HEK293 (cell line): ENCODE measurements around the gene KLK13.
A peak's percentile ranks its signal among the peaks of the same experiment; 100 is the strongest.

Source experiments
- CTCF ChIA-PET: fragments of 350-600 bp; formaldehyde crosslinking; extraction: SDS; loops from one replicate; lab custom pipeline; 2021; ENCODE audit warnings: antibody characterized with exemption; lab: Yijun Ruan, JAX
- POLR2A ChIA-PET: fragments of 300-600 bp; formaldehyde crosslinking; extraction: SDS; loops from one replicate; lab custom pipeline; 2020; ENCODE audit warnings: antibody characterized with exemption, inconsistent platforms; lab: Yijun Ruan, JAX
- H3K27ac ChIP-seq: fragments of 200-500 bp; sonication (Bioruptor generic); 2 replicates; pipeline ENCODE4 v1.5.1; 2014; ENCODE audit warnings: low read depth, low read length, control low read depth, inconsistent platforms; ENCODE audit errors: extremely low read depth
- H3K36me3 ChIP-seq, 2 experiments: fragments of 200-500 bp in 1 of 2; sonication (Bioruptor generic) in 1 of 2; 1 replicate in 1 of 2; 2 replicates in 1 of 2; pipeline ENCODE4 v1.5.1; 2014 to 2017; ENCODE audit warnings: inconsistent platforms in 2 of 2, low read length in 2 of 2; ENCODE audit not compliant: control insufficient read depth in 2 of 2, insufficient read depth in 1 of 2
- H3K4me1 ChIP-seq: fragments of 200-500 bp; sonication (Bioruptor generic); 2 replicates; pipeline ENCODE4 v1.5.1; 2014; ENCODE audit warnings: mild to moderate bottlenecking, low read length, inconsistent platforms; ENCODE audit not compliant: control insufficient read depth, insufficient read depth
- H3K4me3 ChIP-seq: 2 replicates; pipeline ENCODE4 v1.5.1; 2011; ENCODE audit warnings: low read depth, mild to moderate bottlenecking, control low read depth, low read length, moderate library complexity
- H3K9me3 ChIP-seq: fragments of 200-500 bp; sonication (Bioruptor generic); 2 replicates; pipeline ENCODE4 v1.5.1; 2014; ENCODE audit warnings: low read depth, low read length, inconsistent platforms; ENCODE audit not compliant: control insufficient read depth, insufficient read depth
- GLI2 ChIP-seq: fragments of 450-650 bp; formaldehyde crosslinking; IDR thresholded peaks from 2 replicates; pipeline ENCODE4; 2017; ENCODE audit warnings: missing biosample characterization, missing genetic modification characterization, low read depth, borderline replicate concordance
- GLIS1 ChIP-seq: fragments of 450-650 bp; formaldehyde crosslinking; IDR thresholded peaks from 2 replicates; pipeline ENCODE4 v1.5.1; 2016; ENCODE audit warnings: missing biosample characterization, missing genetic modification characterization
- HOXC10 ChIP-seq: sonication (generic); formaldehyde crosslinking; IDR thresholded peaks from 2 replicates; pipeline ENCODE4 v1.8.1; 2023; ENCODE audit warnings: mild to moderate bottlenecking, missing genetic modification reagents
- KLF7 ChIP-seq: fragments of 450-650 bp; formaldehyde crosslinking; IDR thresholded peaks from 2 replicates; pipeline ENCODE4 v1.5.1; 2016; ENCODE audit warnings: missing biosample characterization, missing genetic modification characterization, borderline replicate concordance
- MEIS1 ChIP-seq: sonication (generic); formaldehyde crosslinking; IDR thresholded peaks from 2 replicates; pipeline ENCODE4 v1.8.1; 2022; ENCODE audit warnings: missing genetic modification reagents, mild to moderate bottlenecking, borderline replicate concordance
- RBAK ChIP-seq: fragments of 450-650 bp; formaldehyde crosslinking; IDR thresholded peaks from 2 replicates; pipeline ENCODE4 v1.5.1; 2016; ENCODE audit warnings: missing biosample characterization, missing genetic modification characterization
- SCRT2 ChIP-seq: fragments of 450-650 bp; formaldehyde crosslinking; IDR thresholded peaks from 2 replicates; pipeline ENCODE4 v1.5.1; 2016; ENCODE audit warnings: missing biosample characterization, missing genetic modification characterization
- SP3 ChIP-seq: fragments of 450-650 bp; formaldehyde crosslinking; IDR thresholded peaks from 2 replicates; pipeline ENCODE4 v1.5.1; 2016; ENCODE audit warnings: missing biosample characterization, missing genetic modification characterization
- ZBTB1 ChIP-seq: fragments of 450-650 bp; formaldehyde crosslinking; IDR thresholded peaks from 2 replicates; pipeline ENCODE4 v1.5.1; 2016; ENCODE audit warnings: missing biosample characterization, missing genetic modification characterization
- ZFHX2 ChIP-seq: fragments of 450-650 bp; formaldehyde crosslinking; conservative IDR thresholded peaks from 2 replicates; pipeline ENCODE4 v1.5.1; 2016; ENCODE audit warnings: missing biosample characterization, missing genetic modification characterization
- ZFP37 ChIP-seq: fragments of 450-650 bp; formaldehyde crosslinking; IDR thresholded peaks from 2 replicates; pipeline ENCODE4 v1.5.1; 2016; ENCODE audit warnings: missing biosample characterization, missing genetic modification characterization
- ZNF121 ChIP-seq: fragments of 450-650 bp; formaldehyde crosslinking; IDR thresholded peaks from 2 replicates; pipeline ENCODE4 v1.5.1; 2016; ENCODE audit warnings: missing biosample characterization, missing genetic modification characterization
- ZNF132 ChIP-seq: fragments of 450-650 bp; formaldehyde crosslinking; IDR thresholded peaks from 2 replicates; pipeline ENCODE4 v1.5.1; 2017; ENCODE audit warnings: missing biosample characterization, missing genetic modification characterization, borderline replicate concordance
- ZNF133 ChIP-seq: fragments of 450-650 bp; formaldehyde crosslinking; IDR thresholded peaks from 2 replicates; pipeline ENCODE4 v1.5.1; 2016; ENCODE audit warnings: missing biosample characterization, missing genetic modification characterization
- ZNF146 ChIP-seq: fragments of 450-650 bp; formaldehyde crosslinking; IDR thresholded peaks from 2 replicates; pipeline ENCODE4 v1.5.1; 2016; ENCODE audit warnings: missing biosample characterization, missing genetic modification characterization
- ZNF266 ChIP-seq: fragments of 450-650 bp; formaldehyde crosslinking; IDR thresholded peaks from 2 replicates; pipeline ENCODE4 v1.5.1; 2016; ENCODE audit warnings: missing biosample characterization, missing genetic modification characterization, low read depth
- ZNF311 ChIP-seq: fragments of 450-650 bp; formaldehyde crosslinking; IDR thresholded peaks from 2 replicates; pipeline ENCODE4 v1.5.1; 2017; ENCODE audit warnings: missing biosample characterization, missing genetic modification characterization, borderline replicate concordance
- ZNF596 ChIP-seq: fragments of 450-650 bp; IDR thresholded peaks from 2 replicates; pipeline ENCODE4 v1.5.0; 2018; ENCODE audit warnings: missing biosample characterization, mild to moderate bottlenecking, missing genetic modification characterization, moderate library complexity
- ZNF610 ChIP-seq: fragments of 450-650 bp; formaldehyde crosslinking; IDR thresholded peaks from 2 replicates; pipeline ENCODE4 v1.5.1; 2016; ENCODE audit warnings: missing biosample characterization, missing genetic modification characterization, borderline replicate concordance
- ZNF629 ChIP-seq: fragments of 450-650 bp; formaldehyde crosslinking; IDR thresholded peaks from 2 replicates; pipeline ENCODE4 v1.5.1; 2017; ENCODE audit warnings: missing biosample characterization, missing genetic modification characterization
- ZNF701 ChIP-seq: fragments of 450-650 bp; formaldehyde crosslinking; IDR thresholded peaks from 2 replicates; pipeline ENCODE4 v1.5.1; 2016; ENCODE audit warnings: missing biosample characterization, missing genetic modification characterization
- ZSCAN16 ChIP-seq: fragments of 450-650 bp; formaldehyde crosslinking; IDR thresholded peaks from 2 replicates; pipeline ENCODE4 v1.5.1; 2016; ENCODE audit warnings: missing biosample characterization, missing genetic modification characterization
- ZXDB ChIP-seq: fragments of 450-650 bp; formaldehyde crosslinking; IDR thresholded peaks from 2 replicates; pipeline ENCODE4 v1.5.1; 2016; ENCODE audit warnings: missing biosample characterization, missing genetic modification characterization
- TF ChIP-seq, protein P1 (sequence below): fragments of 450-650 bp; IDR thresholded peaks from 2 replicates; pipeline ENCODE4 v1.5.1; 2018; ENCODE audit warnings: missing biosample characterization, missing genetic modification characterization
- TF ChIP-seq, protein P2 (sequence below): fragments of 450-650 bp; formaldehyde crosslinking; IDR thresholded peaks from 2 replicates; pipeline ENCODE4 v1.5.1; 2016; ENCODE audit warnings: missing biosample characterization, missing genetic modification characterization
- TF ChIP-seq, protein P3 (sequence below): sonication (generic); formaldehyde crosslinking; IDR thresholded peaks from 2 replicates; pipeline ENCODE4 v1.8.1; 2022; ENCODE audit warnings: mild to moderate bottlenecking, moderate library complexity, missing genetic modification reagents
- TF ChIP-seq, protein P4 (sequence below): fragments of 450-650 bp; formaldehyde crosslinking; IDR thresholded peaks from 2 replicates; pipeline ENCODE4 v1.5.1; 2016; ENCODE audit warnings: missing biosample characterization, missing genetic modification characterization

KLK13 gene

DNA sequence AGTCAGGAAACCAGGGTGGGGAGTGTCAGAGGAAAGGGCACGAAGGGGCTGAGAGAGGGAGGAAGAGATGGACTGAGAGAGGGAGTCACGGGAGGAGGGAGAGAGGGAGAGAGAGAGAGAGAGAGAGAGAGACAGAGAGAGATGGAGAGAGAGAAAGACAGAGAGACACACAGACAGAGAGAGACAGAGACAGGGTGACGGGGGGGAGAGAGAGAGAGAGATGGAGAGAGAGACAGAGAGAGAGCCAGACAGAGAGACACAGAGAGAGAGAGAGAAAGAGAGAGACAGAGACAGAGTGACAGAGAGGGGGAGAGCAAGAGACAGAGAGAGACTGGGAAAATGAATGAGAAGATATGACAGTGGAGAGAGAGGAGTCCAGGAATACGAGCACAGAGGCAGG is 18.3 kb upstream of the KLK13 start:
- CTCF ChIA-PET = no interaction called here
- Histone ChIP-seq H3K4me3 (no peak overlapping the region), H3K27ac (no peak overlapping the region), H3K36me3 (no peaks in the 10 kb centered on the region), H3K4me1 (no peaks in the 10 kb centered on the region), H3K9me3 (no peaks in the 10 kb centered on the region)
- POLR2A ChIA-PET = no interaction called here
- 0 out of 2 replicates have a peak, but pooled peaks have one; percentile 35 for TF ChIP-seq ZNF266 (tag by site-specific recombination)
- TF ChIP-seq, protein P1, sequence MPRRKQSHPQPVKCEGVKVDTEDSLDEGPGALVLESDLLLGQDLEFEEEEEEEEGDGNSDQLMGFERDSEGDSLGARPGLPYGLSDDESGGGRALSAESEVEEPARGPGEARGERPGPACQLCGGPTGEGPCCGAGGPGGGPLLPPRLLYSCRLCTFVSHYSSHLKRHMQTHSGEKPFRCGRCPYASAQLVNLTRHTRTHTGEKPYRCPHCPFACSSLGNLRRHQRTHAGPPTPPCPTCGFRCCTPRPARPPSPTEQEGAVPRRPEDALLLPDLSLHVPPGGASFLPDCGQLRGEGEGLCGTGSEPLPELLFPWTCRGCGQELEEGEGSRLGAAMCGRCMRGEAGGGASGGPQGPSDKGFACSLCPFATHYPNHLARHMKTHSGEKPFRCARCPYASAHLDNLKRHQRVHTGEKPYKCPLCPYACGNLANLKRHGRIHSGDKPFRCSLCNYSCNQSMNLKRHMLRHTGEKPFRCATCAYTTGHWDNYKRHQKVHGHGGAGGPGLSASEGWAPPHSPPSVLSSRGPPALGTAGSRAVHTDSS (tag by site-specific recombination) = no peak
- no peak for TF ChIP-seq RBAK (tag by site-specific recombination)
- no peak for TF ChIP-seq GLI2 (tag by site-specific recombination)
- peak; percentile 97 for TF ChIP-seq ZNF596 (tag by site-specific recombination)
- TF ChIP-seq, protein P2, sequence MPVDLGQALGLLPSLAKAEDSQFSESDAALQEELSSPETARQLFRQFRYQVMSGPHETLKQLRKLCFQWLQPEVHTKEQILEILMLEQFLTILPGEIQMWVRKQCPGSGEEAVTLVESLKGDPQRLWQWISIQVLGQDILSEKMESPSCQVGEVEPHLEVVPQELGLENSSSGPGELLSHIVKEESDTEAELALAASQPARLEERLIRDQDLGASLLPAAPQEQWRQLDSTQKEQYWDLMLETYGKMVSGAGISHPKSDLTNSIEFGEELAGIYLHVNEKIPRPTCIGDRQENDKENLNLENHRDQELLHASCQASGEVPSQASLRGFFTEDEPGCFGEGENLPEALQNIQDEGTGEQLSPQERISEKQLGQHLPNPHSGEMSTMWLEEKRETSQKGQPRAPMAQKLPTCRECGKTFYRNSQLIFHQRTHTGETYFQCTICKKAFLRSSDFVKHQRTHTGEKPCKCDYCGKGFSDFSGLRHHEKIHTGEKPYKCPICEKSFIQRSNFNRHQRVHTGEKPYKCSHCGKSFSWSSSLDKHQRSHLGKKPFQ (tag by site-specific recombination) = no peak
- TF ChIP-seq ZNF311 (tag by site-specific recombination) = no peak
- no peak for TF ChIP-seq ZNF132 (tag by site-specific recombination)
- TF ChIP-seq, all 188 proteins: peak for 2

DNA sequence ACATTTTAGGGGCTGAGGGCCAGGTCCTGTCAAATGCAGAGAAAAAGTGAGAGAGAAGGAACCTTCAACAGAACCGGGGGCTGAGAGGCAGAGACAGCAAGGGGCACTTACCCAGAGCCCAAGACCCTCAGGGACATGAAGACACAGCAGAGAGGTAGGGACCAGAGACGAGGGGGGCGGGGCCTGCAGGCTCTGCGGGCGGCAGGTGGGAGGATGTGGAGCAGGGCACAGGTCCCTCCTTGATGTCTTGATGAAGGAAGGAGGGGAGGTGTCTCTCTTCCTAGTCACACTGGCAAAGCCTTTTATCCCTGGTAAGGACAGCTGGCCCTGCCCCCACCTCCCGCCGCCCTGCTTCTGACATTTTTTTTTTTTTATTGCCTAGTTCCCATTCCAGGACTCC is 17.7 kb upstream of the KLK13 start, which contains the start of gene KLK14:
KLK14 (minus strand) TSS at position 277 of the 400 bp plus-strand sequence; CDS start at position 4, 273 bp downstream.
- Histone ChIP-seq H3K9me3 (no peaks in the 10 kb centered on the region), H3K36me3 (no peaks in the 10 kb centered on the region), H3K27ac (no peak within 1 kb of the TSS), H3K4me1 (no peaks in the 10 kb centered on the region), H3K4me3 (no peak within 1 kb of the TSS)
- no peak for TF ChIP-seq ZBTB1 (tag by site-specific recombination)
- TF ChIP-seq, protein P3, sequence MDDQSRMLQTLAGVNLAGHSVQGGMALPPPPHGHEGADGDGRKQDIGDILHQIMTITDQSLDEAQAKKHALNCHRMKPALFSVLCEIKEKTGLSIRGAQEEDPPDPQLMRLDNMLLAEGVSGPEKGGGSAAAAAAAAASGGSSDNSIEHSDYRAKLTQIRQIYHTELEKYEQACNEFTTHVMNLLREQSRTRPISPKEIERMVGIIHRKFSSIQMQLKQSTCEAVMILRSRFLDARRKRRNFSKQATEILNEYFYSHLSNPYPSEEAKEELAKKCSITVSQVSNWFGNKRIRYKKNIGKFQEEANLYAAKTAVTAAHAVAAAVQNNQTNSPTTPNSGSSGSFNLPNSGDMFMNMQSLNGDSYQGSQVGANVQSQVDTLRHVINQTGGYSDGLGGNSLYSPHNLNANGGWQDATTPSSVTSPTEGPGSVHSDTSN = no peak
- 0 out of 2 replicates have a peak, but pooled peaks have one; percentile 17 for TF ChIP-seq ZFHX2
- TF ChIP-seq ZNF146 (tag by site-specific recombination) = no peak
- ChIA-PET POLR2A (no interaction called here), CTCF (no interaction called here)

DNA sequence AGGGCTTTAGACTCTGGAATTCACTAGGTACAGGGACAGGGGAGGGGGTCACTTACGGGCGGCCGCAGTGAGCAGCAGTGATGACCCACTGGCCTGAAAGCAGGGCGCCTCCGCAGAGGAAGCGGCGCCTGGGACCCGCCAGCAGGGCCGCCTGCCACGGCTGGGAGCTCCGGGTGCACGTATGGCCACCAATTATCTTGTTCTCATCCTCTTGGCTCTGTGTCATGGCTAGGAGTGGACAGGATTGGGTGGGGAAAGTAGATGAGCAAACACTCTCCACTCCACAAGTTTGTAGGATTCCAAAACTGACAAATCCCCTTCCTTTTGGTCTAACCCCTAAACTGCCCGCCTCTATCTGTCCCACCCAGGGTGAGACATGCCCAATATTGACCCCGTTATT is 16.6 kb upstream of the KLK13 start:
- no peaks in the 10 kb centered on the region for H3K36me3 ChIP-seq
- POLR2A ChIA-PET = no interaction called here
- TF ChIP-seq ZFP37 (no peak), ZNF133 (tag by site-specific recombination) (no peak), ZNF610 (no peak), ZSCAN16 (no peak), MEIS1 (CRISPR knock-in tag) (no peak), SCRT2 (no peak), GLIS1 (no peak), HOXC10 (CRISPR knock-in tag) (no peak), ZNF629 (tag by site-specific recombination) (no peak), ZXDB (tag by site-specific recombination) (no peak), SP3 (tag by site-specific recombination) (no peak), ZNF701 (tag by site-specific recombination) (no peak), ZNF121 (tag by site-specific recombination) (no peak), KLF7 (tag by site-specific recombination) (no peak)
- TF ChIP-seq, protein P3 = no peak
- TF ChIP-seq, protein P4, sequence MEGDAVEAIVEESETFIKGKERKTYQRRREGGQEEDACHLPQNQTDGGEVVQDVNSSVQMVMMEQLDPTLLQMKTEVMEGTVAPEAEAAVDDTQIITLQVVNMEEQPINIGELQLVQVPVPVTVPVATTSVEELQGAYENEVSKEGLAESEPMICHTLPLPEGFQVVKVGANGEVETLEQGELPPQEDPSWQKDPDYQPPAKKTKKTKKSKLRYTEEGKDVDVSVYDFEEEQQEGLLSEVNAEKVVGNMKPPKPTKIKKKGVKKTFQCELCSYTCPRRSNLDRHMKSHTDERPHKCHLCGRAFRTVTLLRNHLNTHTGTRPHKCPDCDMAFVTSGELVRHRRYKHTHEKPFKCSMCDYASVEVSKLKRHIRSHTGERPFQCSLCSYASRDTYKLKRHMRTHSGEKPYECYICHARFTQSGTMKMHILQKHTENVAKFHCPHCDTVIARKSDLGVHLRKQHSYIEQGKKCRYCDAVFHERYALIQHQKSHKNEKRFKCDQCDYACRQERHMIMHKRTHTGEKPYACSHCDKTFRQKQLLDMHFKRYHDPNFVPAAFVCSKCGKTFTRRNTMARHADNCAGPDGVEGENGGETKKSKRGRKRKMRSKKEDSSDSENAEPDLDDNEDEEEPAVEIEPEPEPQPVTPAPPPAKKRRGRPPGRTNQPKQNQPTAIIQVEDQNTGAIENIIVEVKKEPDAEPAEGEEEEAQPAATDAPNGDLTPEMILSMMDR (tag by site-specific recombination) = no peak

More for the DNA sequence above, 16.6 kb upstream of the KLK13 start:
- CTCF ChIA-PET = interaction anchor here (0.6 to 1.9 kb wide), 3 partner anchors 15 to 114 kb away, joined by 3 to 5 read pairs (median 3); no protein-coding TSS in a partner anchor
- H3K9me3 ChIP-seq = no peaks in the 10 kb centered on the region
- H3K4me3 ChIP-seq = no peak overlapping the region
- no peaks in the 10 kb centered on the region for H3K4me1 ChIP-seq
- no peak overlapping the region for H3K27ac ChIP-seq
